Measurements from ENCODE around the gene MED20. TPM values are rescaled to one million over a fixed set of nuclear protein-coding genes. Genes with fewer than 3 reads are reported as not detected.
A peak's percentile ranks its signal among the peaks of the same experiment; 100 is the strongest.
"Not testable (repeated sequence)": the region's sequence is repeated elsewhere in the genome, so short reads cannot be mapped to it uniquely, and the experiment has no call there.

Gene MED20, protein sequence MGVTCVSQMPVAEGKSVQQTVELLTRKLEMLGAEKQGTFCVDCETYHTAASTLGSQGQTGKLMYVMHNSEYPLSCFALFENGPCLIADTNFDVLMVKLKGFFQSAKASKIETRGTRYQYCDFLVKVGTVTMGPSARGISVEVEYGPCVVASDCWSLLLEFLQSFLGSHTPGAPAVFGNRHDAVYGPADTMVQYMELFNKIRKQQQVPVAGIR
- 18.7 TPM for polyA plus RNA-seq (ENCODE audit: insufficient read length)

DNA sequence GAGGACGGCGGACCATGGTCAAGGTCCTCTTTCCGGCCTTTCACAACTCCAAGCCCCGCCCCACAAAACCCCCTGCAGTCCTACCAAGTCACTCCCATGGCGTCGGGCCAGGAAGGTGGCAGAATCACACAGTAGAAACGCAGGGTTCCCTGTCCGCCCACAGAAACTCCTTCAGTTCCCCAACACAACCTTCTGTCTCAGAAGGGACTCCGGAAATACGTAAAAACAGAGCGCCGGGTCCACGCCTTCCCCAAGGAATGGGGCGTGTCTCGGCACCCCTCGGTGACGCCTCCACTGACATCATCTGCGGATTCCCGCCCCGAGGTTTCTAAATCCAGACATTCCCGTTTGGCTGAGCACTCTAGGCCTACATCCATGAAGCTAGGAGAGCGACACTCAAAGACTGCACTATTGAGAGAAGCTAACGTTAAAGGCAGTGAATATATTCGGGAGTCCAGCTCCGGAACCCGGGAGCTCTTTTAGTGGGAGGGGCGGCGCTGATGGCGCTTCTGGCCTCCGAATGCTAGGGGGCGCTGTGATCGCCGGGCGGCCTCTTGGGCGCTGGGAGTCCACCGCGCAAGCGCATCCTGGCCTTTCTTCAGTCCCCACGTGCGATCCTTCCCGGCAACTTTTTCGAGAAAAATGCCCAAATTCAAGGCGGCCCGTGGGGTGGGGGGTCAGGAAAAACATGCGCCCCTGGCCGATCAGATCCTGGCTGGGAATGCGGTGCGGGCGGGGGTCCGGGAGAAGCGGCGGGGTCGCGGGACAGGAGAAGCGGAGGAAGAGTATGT is at the start of gene MED20, which contains the start of gene BYSL:
Gene MED20 (minus strand): TSS at position 219 of the 791 bp plus-strand sequence. CDS start 121 bp downstream, at position 98.
Gene BYSL (plus strand): TSS at position 579 of the 791 bp plus-strand sequence. CDS start 64 bp downstream, at position 643.
- peak; percentile 87 for DNase-seq (ENCODE audit: low read depth)

DNA sequence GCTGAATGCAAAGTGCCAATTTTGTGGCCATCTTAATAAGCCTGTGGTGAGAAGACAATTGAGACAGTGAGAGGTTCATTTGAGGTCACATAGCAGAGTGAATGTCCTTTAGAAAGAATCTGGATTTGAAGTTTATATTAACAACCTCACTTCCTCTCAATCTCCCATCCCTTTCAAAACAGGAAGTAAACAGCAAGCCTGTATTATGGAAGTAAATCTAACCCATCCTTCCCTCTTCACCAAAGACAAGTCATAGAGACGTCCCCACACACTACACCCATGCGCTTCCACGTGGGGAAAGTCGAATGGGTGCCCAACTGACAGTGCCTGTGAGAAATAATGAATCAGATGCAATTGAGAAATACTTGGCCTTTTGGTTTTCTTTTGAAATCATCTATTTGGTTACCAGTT is 49.5 kb upstream of the MED20 start:
- DNase-seq (ENCODE audit: low read depth) = no peak

DNA sequence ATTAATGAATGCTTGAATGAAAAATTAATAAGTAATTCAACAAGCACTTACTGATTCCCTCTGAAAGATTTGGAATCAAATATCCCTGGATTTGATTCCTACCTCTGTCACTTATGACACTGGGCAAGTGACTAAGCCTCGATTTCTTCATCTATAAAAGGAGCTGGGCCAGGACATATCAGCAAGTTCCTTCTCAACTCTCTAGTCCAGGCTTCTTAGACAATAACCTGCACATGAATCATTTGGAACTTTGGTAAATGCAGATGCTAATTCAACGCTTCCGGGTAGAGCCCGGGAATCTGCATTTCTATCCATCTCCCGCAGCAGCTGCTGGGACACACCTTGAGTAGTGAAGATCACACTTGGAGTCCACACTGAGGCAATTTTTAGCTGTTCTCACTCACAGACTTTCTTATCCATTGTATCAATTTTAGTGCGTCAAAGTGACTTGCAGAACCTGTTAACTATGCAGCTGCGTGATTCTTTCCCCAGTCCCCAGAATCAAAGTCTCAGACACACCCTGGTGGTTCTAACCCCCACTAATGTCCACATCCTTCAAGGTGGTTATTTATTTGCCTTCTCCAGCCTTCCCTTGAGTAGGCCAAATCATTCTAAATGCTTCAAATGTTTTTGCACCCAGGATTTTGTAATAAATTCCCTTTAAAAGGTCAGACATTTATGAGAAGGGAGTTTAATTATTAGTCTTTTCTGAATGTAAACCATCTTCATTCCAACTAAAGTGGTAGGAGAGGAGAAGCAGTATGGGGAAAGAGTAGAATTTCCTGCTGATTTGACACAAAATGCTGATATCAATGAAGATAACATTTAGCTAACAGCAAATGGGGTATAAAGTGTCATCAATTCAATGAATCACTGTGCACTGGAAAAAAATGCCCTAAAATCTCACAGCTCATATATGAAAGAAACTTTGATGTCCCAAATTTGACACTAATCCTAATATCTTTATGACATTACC is 46.7 kb upstream of the MED20 start:
- DNase-seq (ENCODE audit: low read depth) = no peak

DNA sequence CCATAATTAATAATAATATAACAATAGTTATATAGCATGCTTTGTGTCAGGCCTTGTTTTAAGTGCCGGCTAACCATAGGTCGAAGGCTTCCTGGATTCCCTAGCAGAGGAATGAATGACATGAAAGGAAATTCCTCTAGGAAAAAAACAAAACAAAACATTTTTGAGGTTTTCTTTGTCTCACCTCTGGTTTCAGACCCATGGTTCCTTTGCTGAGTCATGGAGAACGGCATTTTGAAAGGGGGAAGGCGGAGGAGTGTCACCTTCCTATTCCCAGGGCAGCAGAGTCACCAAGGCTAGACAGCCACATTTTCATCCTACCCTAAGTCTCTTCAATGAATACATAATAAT is 46.0 kb upstream of the MED20 start:
- no peak for DNase-seq (ENCODE audit: low read depth)

DNA sequence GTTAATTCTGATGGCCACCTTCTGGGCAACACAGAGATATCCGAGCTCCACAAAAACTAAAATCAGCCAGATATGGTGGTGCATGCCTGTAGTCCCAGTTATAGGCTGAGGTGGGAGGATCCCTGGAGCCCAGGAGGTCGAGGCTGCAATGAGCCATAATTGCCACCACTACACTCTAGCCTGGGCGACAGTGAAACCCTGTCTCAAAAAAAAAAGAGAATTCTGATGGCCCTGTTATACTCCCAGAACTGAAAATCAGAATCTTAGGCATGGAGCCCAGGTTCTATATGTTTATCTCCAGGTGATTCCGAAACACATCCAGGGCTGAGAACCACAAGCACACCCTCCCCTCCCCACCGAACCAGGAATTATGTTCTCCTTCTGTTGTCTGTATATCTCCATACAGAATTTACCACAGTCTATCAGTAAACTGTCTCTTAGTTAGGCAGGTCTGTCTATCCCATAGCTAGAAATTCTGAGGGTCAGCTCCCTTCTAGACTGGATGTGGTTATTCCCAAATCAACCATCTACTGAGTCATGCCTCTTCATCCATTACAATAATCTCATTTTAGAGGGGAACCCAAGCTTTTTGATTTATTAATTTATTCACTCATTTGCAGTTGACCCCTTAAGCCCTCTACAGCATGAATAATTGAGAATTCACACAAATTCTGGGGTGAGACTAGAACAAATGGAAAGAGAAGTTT is 45.4 kb upstream of the MED20 start:
- no peak for DNase-seq (ENCODE audit: low read depth)

DNA sequence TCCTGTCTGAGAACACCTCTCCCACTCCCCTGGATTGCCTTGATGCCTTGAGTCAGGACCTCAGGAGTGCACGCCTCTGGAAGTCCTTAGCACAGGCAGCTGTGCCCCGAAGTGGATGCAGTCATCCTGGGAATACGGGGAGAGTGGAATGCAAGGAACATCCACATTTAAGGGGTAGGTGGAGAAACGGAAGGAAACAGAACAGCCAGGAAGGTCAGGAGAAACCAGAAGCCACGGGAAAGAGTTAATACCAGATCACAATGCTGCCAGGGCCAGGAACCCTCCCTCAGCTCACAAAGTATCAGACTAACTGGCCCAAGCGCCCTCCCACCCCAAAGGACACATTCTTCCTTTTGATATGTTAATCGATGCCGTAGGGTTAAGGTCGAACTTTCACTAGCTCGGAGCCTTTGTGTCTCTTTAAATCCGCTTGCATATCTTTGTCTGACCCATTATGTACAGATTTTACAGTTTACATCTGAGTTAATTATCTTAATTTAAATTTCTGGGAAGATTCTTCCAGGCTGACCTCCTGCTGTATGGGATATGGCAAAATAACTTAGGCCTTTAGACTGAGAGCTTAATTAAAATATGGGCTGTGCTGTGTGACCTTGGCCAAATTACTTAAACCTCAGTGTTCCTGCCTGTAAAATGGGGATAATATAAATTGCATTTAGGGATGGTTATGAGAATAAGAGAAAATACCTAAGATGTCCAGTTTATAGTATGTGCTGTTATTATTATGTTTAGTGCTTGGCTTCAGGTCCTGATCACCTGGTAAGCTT is 44.7 kb upstream of the MED20 start:
- no peak for DNase-seq (ENCODE audit: low read depth)

DNA sequence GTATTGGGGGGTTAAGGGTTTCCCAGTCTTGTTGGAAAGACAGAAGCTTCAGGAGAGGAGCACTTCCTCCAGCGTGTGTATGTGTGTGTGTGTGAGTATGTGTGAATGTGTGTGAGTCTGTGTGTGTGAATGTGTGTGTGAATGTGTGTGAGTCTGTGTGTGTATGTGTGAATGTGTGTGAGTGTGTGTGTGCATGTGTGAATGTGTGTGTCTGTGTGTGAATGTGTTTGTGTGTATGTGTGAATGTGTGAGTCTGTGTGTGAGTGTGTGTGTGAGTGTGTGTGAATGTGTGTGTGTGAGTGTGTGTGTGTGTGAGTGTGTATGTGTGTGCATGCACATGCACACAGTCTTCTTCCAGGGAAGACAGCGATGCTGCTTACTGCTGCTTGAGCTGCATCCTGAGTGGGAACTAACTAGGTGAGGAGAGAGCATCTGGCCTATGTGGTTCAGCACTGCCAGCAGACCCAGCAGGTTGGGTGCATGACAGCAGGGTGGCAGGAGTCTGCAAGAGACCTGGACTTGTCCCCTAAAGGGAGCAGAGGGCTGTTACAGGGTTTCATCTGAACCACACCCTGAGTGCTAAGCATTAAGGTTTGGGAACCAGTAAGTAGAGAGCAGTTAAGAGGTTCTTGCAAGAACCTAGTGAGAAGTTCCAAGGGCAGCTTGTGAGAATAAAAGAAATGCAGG is 43.4 kb upstream of the MED20 start:
- DNase-seq (ENCODE audit: low read depth) = no peak

DNA sequence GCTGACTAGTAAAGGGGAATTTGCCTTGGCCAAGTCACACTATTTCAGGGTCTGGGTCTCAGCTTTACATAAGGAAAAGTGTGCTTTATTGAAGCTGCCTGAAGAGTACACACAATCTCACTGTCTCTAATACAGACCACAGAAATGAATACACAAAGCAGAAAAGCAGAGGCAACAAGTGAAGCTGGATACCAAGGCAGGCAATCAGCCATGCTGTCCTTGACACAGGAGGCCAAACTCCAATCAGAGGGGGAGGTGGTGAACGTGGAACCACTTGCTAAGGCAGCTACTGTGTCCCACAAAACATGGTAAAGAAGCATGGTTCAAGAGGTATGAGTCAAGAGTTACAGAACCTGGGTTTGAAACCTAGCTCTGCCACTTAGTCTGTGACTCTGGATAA is 42.4 kb upstream of the MED20 start:
- DNase-seq (ENCODE audit: low read depth) = no peak

DNA sequence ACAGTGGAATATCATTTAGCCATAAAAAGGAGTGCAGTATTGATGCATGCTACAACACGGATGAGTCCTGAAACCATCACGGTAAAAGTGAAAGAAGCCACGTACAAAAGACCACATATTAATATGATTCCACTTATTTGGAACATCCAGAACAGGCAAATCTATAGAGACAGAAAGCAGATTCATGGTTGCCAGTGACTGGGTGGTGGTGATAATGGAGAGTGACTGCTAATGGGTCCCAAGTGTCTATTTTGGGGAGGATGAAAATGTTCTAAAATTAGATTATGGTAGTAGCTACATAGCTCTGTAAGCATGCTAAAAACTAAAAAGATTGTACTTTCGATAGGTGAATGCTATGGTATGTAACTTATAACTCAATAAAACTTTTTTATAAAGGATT is 39.1 kb upstream of the MED20 start:
- no peak for DNase-seq (ENCODE audit: low read depth)

DNA sequence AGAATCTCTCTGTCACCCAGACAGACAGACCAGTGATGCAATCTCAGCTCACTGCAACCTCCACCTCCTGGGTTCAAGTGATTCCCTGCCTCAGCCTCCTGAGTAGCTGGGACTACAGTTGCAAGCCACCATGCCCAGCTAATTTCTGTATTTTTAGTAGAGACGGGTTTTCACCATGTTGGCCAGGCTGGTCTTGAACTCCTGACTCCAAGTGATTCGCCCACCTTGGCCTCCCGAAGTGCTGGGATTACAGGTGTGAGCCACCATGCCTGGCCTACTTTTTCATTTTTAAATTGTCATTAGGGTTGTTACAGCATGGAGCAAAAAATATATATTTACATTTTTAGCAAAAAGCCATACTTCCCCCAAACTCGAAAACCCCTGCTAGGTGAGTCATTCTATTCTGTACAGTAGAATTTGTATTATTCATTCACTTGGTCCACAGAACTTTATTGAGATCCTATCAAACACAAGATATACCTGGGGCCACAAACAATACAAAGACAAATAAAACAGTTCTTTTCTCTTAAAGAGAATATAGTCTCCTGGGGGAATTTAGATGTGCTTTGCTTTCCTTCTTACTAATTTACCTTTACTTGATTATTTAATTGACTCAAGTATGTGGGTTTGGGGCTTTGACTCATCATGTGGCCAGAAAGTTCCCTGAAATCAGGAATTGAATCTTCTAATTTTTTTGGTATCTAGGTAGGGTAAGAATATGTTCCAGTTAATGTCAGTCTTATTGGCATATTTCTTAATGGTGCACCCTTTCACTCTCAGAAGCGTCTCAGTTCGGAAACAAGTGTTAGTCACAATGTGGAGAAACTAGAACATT is 37.3 kb upstream of the MED20 start:
- DNase-seq (ENCODE audit: low read depth) = no peak

DNA sequence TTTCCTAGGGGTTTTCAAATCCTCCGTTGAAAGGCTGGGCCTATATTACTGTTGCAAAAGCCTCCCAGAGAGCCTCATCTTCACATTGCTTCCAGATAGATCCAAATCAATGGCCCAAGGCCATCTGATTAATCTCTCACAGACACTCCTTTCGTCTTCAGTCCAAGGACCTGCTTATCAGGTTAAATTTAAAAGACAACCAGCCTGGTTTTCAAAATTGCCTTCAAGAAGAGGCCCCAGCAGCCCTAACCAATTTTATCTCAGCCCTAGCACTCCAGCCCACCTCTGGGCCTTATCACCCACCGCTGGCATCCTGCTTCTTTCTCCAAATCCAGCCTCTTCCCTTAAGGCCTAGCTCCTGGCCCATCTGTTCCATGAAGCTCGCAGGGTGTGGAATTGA is 36.2 kb upstream of the MED20 start:
- no peak for DNase-seq (ENCODE audit: low read depth)

DNA sequence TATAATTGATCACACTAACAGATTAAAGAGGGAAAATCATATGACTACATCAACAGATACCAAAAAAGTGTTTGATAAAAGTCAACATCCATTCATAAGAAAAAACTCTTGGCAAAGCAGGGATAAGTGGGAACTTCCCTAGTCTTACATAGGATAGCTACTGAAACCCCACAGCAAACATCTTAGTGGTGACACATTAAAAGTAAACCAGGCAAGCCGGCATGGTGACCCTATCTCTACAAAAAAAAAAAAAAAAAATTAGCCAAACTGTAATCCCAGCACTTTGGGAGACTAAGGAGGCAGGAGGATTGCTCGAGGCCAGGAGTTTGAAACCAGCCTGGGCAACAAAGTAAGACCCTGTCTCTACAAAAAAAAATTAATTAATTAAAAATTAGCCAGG is 34.5 kb upstream of the MED20 start:
- no peak for DNase-seq (ENCODE audit: low read depth)

DNA sequence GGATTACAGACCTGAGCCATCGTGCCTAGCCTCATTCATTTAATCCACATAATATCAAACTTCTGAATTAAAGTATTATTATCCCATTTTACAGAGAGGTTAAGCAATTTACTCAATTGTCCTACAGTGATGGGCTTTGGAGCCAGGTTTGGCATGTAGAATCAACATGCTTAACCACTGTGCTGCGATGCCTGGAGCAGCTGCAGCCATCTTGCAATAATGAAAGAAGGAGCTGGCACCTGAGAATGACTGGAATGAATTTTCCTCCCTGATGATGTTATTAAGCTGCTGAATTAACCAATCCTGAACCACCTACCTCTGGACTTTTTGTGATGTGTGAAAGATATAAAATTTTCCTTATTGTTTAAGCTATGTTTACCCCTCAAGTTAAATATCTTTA is 33.7 kb upstream of the MED20 start:
- DNase-seq (ENCODE audit: low read depth) = no peak

DNA sequence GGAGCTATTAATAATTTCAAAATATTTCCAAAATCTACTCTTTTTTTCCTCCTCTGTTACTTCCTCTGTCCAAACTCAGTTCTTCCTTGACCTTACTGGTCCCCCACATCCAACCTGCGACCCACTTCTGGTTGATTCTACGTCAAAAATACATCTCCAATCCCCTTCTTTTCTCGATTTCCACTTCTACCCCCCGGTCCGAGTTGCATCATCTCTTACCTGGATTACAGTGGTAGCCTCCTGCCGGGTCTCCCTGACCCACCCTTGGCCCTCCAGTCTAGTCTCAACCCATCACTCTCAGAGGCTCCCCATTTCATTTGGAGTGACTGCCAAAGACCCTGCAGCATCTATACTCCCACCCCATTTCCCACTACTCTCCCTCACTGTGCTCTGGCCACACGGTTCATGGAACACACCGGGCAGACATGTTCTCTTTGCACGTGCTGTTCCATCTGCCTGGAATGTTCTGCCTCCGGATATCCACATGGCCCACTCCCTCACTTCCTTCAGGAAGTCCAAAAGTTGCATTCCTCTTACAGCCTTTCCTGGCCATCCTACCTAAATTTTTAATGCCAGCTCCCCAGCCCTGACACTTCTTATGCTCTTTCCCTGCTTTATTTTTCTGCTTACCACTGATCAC is 26.8 kb upstream of the MED20 start:
- no peak for DNase-seq (ENCODE audit: low read depth)

DNA sequence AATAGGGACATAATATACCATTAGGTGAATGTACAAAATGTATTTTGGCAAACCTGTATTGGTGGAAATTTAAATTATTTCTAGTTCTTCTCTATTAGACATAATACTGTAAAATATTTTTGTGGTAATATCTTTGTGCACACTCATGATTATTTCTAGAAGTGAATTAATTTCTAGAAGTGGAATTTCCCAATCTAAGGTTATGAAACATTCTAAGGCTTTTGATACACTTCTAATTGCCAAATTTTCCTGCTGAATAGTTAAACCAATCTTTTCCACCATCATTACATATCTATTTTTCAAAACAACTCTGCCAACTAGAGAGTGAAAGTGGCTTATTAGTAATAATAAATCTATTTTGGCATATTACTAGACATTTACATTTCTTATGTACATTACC is 22.5 kb upstream of the MED20 start:
- no peak for DNase-seq (ENCODE audit: low read depth)

DNA sequence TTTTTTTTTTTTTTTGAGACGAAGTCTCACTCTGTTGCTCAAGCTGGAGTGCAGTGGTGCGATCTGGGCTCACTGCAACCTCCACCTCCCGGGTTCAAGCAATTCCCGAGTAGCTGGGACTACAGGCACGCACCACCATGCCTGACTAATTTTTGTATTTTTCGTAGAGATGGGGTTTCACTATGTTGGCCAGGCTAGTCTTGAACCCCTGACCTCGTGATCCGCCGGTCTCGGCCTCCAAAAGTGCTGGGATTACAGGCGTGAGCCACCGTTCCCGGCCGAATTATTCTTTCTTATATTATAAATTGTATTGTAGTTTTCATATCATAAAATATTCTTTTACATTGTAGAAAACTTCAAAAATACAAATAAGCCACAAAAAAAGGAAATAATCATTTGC is 21.9 kb upstream of the MED20 start:
- DNase-seq (ENCODE audit: low read depth) = not testable (repeated sequence)

DNA sequence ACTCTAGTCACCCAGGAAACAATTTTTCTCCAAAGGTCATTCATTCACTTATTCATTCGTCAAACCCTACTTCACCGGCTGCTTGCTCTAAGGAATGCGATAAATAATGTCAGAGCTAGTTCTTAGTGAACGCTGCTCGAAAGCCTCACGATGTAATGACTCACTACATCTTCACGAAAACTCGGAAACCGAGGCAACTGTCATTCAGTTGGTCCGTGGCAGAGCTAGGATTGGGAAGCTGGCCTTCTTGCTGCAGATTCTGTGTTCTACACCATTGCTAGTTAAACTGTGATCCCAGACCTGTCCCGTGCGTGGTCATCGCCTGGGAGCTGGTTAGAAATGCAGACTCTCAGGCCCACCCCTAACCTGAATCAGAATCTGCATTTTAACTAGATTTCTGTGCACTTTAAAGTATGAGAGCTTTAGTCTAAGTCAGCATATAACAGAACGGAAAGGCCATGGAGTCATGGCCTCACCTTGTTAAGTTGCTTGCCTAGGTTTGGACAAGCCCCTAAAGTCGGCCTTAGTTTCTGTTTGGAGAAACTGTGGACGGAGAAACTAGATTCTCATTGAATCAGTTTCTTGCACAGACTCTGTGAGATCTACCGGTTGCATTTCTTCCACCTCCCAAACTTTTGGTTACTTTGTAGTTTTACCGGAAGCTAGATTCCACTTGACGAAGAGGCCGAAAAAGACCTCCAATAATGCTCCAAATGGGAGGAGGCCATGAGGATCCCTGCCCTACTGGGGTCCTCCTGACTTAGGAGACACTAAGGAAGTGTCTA is 21.3 kb upstream of the MED20 start:
- DNase-seq (ENCODE audit: low read depth) = no peak
